AG09319 (cell line): ENCODE measurements around the gene FAM50B.

Source experiments
- DNase-seq: peaks from one replicate; pipeline ENCODE4 v3.0.0-alpha.2; 2010; ENCODE audit warnings: low read depth; ENCODE audit errors: extremely low read depth
- TF ChIP-seq, protein P1 (sequence below): IDR thresholded peaks from 2 replicates; pipeline ENCODE4 v1.5.1; 2011; ENCODE audit warnings: low read depth, mild to moderate bottlenecking, inconsistent platforms, low read length, moderate library complexity

Gene FAM50B

DNA sequence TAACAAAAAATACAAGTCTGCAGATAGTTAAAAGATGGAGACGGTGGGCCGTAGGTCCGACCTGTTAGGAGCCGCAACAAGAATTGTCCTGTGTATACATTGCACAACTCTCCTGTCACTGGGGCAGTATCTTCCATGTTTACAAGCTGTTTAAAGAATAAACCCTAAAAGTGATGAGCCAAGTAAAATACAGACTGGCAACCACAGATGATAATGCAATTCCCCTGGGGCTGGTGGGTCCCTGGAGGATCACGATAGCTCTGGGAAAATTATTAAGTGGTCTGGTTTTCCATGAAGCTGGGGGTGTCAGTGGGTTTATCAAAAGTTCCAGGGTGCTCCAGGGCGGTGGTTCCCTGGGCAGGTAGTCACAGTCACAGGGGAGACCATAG, 8.1 kb upstream of the FAM50B start:
- TF ChIP-seq, protein P1, sequence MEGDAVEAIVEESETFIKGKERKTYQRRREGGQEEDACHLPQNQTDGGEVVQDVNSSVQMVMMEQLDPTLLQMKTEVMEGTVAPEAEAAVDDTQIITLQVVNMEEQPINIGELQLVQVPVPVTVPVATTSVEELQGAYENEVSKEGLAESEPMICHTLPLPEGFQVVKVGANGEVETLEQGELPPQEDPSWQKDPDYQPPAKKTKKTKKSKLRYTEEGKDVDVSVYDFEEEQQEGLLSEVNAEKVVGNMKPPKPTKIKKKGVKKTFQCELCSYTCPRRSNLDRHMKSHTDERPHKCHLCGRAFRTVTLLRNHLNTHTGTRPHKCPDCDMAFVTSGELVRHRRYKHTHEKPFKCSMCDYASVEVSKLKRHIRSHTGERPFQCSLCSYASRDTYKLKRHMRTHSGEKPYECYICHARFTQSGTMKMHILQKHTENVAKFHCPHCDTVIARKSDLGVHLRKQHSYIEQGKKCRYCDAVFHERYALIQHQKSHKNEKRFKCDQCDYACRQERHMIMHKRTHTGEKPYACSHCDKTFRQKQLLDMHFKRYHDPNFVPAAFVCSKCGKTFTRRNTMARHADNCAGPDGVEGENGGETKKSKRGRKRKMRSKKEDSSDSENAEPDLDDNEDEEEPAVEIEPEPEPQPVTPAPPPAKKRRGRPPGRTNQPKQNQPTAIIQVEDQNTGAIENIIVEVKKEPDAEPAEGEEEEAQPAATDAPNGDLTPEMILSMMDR = no peak

DNA sequence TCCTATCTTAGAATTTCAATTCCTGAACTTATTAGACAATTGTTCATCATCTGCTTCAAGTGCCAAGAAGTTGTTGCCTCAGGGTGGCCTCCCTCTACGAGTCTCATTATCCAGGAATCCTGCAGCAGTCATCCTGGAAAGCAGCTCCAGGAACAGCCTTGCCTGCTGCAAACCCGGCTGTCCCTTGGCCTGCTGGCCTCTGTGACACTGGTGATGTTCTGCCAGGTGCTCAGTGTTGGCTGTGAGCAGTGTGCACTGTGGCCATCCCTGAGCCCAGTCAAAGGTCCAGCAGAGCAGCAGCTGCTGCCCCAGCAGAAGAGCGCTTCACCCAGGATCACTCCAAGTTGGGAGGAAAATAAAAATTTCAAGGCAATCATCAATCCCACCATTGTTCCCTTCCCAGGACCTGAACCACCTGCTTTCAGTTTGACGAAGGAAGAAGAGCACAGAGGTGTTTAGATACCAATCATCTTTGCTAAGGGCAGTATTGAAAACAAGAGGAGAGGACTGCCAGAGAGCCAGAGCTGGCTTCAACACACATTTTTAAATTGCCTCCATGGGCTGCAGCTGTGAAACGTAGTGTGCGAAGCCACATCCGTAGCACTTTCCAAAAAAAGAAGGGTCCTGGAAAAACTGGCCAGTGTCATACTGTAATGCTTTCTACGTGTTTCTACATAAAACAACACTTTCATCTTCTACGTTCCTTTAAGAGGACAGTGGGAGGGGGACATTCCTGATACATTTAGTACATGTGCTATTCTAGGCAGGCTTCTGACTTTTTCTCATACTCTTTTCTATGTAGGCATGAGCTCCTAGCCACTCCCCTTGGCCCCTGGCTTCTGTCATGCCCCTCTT, 7.2 kb upstream of the FAM50B start:
- DNase-seq = no peak
- TF ChIP-seq, protein P1 = no peak

More for the DNA sequence above, 8.1 kb upstream of the FAM50B start:
- no peak for DNase-seq

DNA sequence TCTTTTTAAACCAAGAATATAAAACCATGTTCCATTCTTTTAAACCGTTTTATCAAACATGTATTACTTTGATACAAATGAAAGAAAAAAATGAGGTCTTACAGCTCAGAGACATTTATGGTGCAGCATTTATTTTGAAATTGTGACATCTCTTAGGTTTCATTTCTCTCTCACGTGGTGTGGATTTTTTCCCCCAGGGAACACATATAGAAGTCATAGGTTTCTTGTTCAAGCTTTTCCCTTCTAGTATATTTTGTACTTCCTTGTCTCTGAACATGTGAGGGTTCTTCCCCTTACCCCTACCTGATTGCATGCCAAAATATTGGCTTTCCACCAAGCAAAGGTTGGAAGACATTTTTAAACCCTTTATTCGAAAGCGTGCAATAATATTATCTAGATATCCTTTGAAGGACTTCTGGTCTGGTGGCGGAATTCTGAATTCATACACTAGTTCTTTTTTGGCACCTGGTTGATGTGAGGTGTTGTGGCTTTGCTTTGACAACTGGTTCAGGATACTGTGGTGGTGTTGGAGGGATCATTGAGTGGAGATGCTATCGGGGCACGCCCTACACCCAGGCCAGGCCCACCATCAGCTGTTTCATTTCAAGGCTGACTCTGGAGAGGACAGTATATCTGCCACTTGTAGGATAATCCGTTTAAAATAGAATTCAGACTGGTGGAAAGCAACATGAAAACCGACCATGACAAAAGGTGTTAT, 5.6 kb upstream of the FAM50B start:
- TF ChIP-seq, protein P1 = no peak
- no peak for DNase-seq

DNA sequence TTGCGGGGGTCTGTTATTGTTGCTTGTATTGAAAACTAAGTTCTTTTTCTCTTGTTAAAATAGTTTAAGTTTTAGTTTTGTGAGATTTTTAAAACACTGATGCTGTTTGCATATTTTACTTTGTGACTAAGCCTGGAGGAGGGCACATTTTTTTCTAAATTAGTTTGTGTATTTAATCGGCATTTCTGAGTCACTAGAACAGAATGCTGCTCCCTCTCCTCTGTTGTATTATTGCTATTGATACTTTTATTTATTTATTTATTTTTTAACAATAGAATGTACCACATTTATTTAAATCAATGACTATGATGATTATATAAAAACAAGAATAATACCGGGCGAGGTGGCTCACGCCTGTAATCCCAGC, 5.1 kb upstream of the FAM50B start:
- TF ChIP-seq, protein P1 = no peak
- DNase-seq = no peak

DNA sequence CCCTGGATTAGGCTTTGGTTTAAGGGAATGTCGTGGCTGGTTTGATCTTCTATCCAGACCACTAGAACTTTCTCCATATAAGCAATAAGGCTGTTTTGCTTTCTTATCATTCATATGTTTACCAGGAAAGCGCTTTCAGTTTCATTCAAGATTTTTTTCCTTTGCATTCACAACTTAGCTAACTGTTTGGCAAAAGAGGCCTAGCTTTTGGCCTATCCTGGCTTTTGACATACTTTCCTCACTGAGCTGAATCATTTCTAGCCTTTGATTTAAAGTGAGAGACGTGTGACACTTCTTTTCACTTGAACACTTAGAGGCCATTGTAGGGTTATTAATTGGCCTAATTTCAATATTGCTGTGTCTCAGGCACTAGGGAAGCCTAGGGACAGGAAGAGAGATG, 1.7 kb upstream of the FAM50B start:
- no peak for DNase-seq
- TF ChIP-seq, protein P1 = no peak

DNA sequence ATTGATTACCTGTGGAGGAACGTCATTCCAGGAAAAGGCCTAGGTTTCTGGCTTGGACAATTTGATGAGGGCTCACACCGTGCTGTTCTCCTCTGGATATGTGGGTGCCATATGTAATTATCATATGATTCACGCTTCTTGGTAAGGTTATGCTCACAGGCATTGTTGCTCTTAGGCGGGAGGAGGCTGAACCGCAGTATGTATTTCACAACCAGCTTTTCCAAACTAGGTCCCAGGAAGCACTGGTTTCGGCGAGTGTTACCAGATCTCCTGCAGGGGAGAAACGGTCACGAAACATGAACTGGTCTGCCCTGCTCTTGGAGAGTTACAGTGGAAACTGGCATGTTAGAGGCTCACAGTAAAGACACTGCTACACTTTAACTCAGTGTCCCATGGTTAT, 793 bp upstream of the FAM50B start:
- TF ChIP-seq, protein P1 = no peak
- DNase-seq = no peak
